IMR-90 (cell line): ENCODE results near the gene PEX14. TPM values are rescaled to one million over a fixed set of nuclear protein-coding genes. Genes with fewer than 3 reads are reported as not detected.
A peak's percentile ranks its signal among the peaks of the same experiment; 100 is the strongest.

Experiments
- ATAC-seq: fragments of 200-7000 bp; cut with Tn5 transposase; 2 replicates; pipeline ENCODE4 v1.9.1; 2020; ENCODE audit warnings: low read depth, mild to moderate bottlenecking, moderate library complexity
- BruUV-seq: library from RNA; stranded (reverse); fragments of 400-500 nt; replicated peaks from 2 replicates; lab custom pipeline; 2021; lab: Mats Ljungman, UMichigan
- CTCF ChIA-PET: fragments of 300-600 bp; formaldehyde crosslinking; extraction: SDS; loops from one replicate; lab custom pipeline; 2021; ENCODE audit warnings: antibody characterized with exemption; lab: Yijun Ruan, JAX
- POLR2A ChIA-PET: fragments of 300-600 bp; sonication (Branson Sonifier 250); formaldehyde crosslinking; loops from one replicate; lab custom pipeline; 2022; ENCODE audit warnings: antibody characterized with exemption; ENCODE audit not compliant: unreplicated experiment; lab: Charles Lee
- DNase-seq: peaks from one replicate; pipeline ENCODE4 v3.0.0; 2013
- H2AFZ ChIP-seq: replicated peaks from 2 replicates; pipeline ENCODE3; 2013; ENCODE audit warnings: low read length, mild to moderate bottlenecking; ENCODE audit not compliant: poor library complexity
- H2AK5ac ChIP-seq: 2 replicates; pipeline ENCODE4 v1.6.1; 2013; ENCODE audit warnings: low read depth, low read length, inconsistent platforms
- H2AK9ac ChIP-seq: replicated peaks from 2 replicates; pipeline ENCODE3; 2013; ENCODE audit warnings: mild to moderate bottlenecking, low read depth, low read length, moderate library complexity; ENCODE audit not compliant: poor library complexity
- H2BK120ac ChIP-seq: 2 replicates; pipeline ENCODE4 v1.6.1; 2013; ENCODE audit warnings: low read depth, low read length, inconsistent platforms
- H2BK15ac ChIP-seq: 3 replicates; pipeline ENCODE4 v1.6.1; 2013; ENCODE audit warnings: low read depth, low read length, inconsistent platforms
- H2BK20ac ChIP-seq: 2 replicates; pipeline ENCODE4 v1.6.1; 2013; ENCODE audit warnings: low read depth, mild to moderate bottlenecking, inconsistent platforms, low read length, moderate library complexity
- H2BK5ac ChIP-seq: 2 replicates; pipeline ENCODE4 v1.6.1; 2013; ENCODE audit warnings: mild to moderate bottlenecking, low read depth, low read length, inconsistent platforms; ENCODE audit not compliant: poor library complexity, severe bottlenecking
- H3K14ac ChIP-seq: replicated peaks from 2 replicates; pipeline ENCODE4 v1.6.1; 2013; ENCODE audit warnings: low read depth, low read length, inconsistent platforms
- H3K18ac ChIP-seq: 2 replicates; pipeline ENCODE4 v1.6.1; 2013; ENCODE audit warnings: low read depth, low read length, control low read depth
- H3K23ac ChIP-seq: 2 replicates; pipeline ENCODE4 v1.6.1; 2013; ENCODE audit warnings: low read depth, low read length, inconsistent platforms
- H3K27ac ChIP-seq: 2 replicates; pipeline ENCODE4 v1.5.1; 2013; ENCODE audit warnings: mild to moderate bottlenecking, control low read depth, low read length; ENCODE audit not compliant: insufficient read depth
- H3K27me3 ChIP-seq: 2 replicates; pipeline ENCODE4 v1.6.1; 2013; ENCODE audit warnings: low read length; ENCODE audit not compliant: control insufficient read depth, insufficient read depth
- H3K36me3 ChIP-seq: 2 replicates; pipeline ENCODE4 v1.6.1; 2013; ENCODE audit warnings: low read length, mixed read lengths; ENCODE audit not compliant: control insufficient read depth, insufficient read depth
- H3K4ac ChIP-seq: 2 replicates; pipeline ENCODE4 v1.6.1; 2013; ENCODE audit warnings: low read depth, low read length, inconsistent platforms
- H3K4me1 ChIP-seq: 2 replicates; pipeline ENCODE4 v1.6.1; 2013; ENCODE audit warnings: low read length, mixed read lengths; ENCODE audit not compliant: control insufficient read depth, insufficient read depth
- H3K4me2 ChIP-seq: 2 replicates; pipeline ENCODE4 v1.6.1; 2013; ENCODE audit warnings: low read depth, mild to moderate bottlenecking, control low read depth, low read length, moderate library complexity
- H3K4me3 ChIP-seq: 2 replicates; pipeline ENCODE4 v1.5.1; 2013; ENCODE audit warnings: low read depth, mild to moderate bottlenecking, control low read depth, low read length, moderate library complexity; ENCODE audit not compliant: insufficient read depth
- H3K56ac ChIP-seq: 2 replicates; pipeline ENCODE4 v1.6.1; 2013; ENCODE audit warnings: low read length, inconsistent platforms; ENCODE audit not compliant: insufficient read depth; ENCODE audit errors: extremely low read depth
- H3K79me1 ChIP-seq, 2 experiments: 2 replicates each; pipeline ENCODE4 v1.6.1; 2013; ENCODE audit warnings: low read length in 2 of 2, inconsistent platforms in 1 of 2, low read depth in 1 of 2
- H3K9ac ChIP-seq: 2 replicates; pipeline ENCODE4 v1.6.1; 2013; ENCODE audit warnings: low read depth, low read length, control low read depth
- H3K9me1 ChIP-seq: 2 replicates; pipeline ENCODE4 v1.6.1; 2013; ENCODE audit warnings: low read length, inconsistent platforms; ENCODE audit not compliant: insufficient read depth
- H3K9me3 ChIP-seq: 2 replicates; pipeline ENCODE4 v1.6.1; 2013; ENCODE audit warnings: low read length; ENCODE audit not compliant: control insufficient read depth, insufficient read depth
- H4K20me1 ChIP-seq: 2 replicates; pipeline ENCODE4 v1.6.1; 2013; ENCODE audit warnings: low read length, inconsistent platforms; ENCODE audit not compliant: insufficient read depth
- H4K5ac ChIP-seq: 2 replicates; pipeline ENCODE4 v1.6.1; 2013; ENCODE audit warnings: mild to moderate bottlenecking, low read depth, low read length, control low read depth
- H4K8ac ChIP-seq, 2 experiments: 2 replicates each; pipeline ENCODE4 v1.6.1; 2013; ENCODE audit warnings: low read depth in 2 of 2, low read length in 2 of 2, control low read depth in 1 of 2, inconsistent platforms in 1 of 2
- H4K91ac ChIP-seq: 2 replicates; pipeline ENCODE4 v1.6.1; 2013; ENCODE audit warnings: low read depth, low read length, inconsistent platforms; ENCODE audit not compliant: insufficient read depth
- BHLHE40 ChIP-seq: fragments of 150-350 bp; IDR thresholded peaks from 2 replicates; pipeline ENCODE4 v1.6.1; 2016; ENCODE audit warnings: mild to moderate bottlenecking, low read depth, low read length
- CEBPB ChIP-seq: IDR thresholded peaks from 2 replicates; pipeline ENCODE4 v1.6.1; 2012; ENCODE audit warnings: low read depth, low read length, improper control_type of control experiment
- CHD1 ChIP-seq: IDR thresholded peaks from 2 replicates; pipeline ENCODE4 v1.6.1; 2012; ENCODE audit warnings: low read depth, low read length, improper control_type of control experiment
- ELK1 ChIP-seq: fragments of 150-350 bp; IDR thresholded peaks from 2 replicates; pipeline ENCODE4 v1.6.1; 2016; ENCODE audit warnings: low read depth, mild to moderate bottlenecking, low read length, moderate library complexity, borderline replicate concordance
- FOS ChIP-seq: fragments of 150-350 bp; IDR thresholded peaks from 2 replicates; pipeline ENCODE4 v1.6.1; 2016; ENCODE audit warnings: low read depth, low read length
- MAFK ChIP-seq: IDR thresholded peaks from 2 replicates; pipeline ENCODE4 v1.6.1; 2012; ENCODE audit warnings: low read depth, low read length, improper control_type of control experiment
- NFE2L2 ChIP-seq: fragments of 150-350 bp; IDR thresholded peaks from 2 replicates; pipeline ENCODE4 v1.6.1; 2016; ENCODE audit warnings: low read depth, mild to moderate bottlenecking, low read length
- WGBS, 2 experiments: methylation state at CpG; one replicate each; pipeline versions ENCODE4 v1.1.5 to v1.1.7; 2013; ENCODE audit warnings: missing lambda C conversion rate in 2 of 2; ENCODE audit not compliant: insufficient read length in 1 of 2; ENCODE audit errors: extremely low coverage in 2 of 2; 5-methylcytosine and 5-hydroxymethylcytosine counted together
- dilution Hi-C: fragments of 300-500 bp; cut with HindIII; formaldehyde crosslinking; loops from one replicate; pipeline ENCODE4 v1.14.3; 2018; ENCODE audit warnings: low sequenced_read_pairs; ENCODE audit not compliant: unreplicated experiment
- in situ Hi-C: fragments of 300-500 bp; cut with MboI; formaldehyde crosslinking; loops from 3 replicates; pipeline ENCODE4 v1.14.3; 2019; ENCODE audit warnings: low sequenced_read_pairs, inconsistent platforms, mixed read lengths
- intact Hi-C: fragments of 100-400 bp; cut with micrococcal nuclease; formaldehyde crosslinking; loops from 2 replicates; pipeline ENCODE4 v1.10.0; 2022
- polyA plus RNA-seq, 3 experiments: library from polyadenylated mRNA; depleted of rRNA; stranded (reverse); fragments of >200 nt; gene quantifications; 2 replicates each; pipeline ENCODE4 v1.2.3, GENCODE V29; 2012; ENCODE audit warnings: low replicate concordance in 1 of 3
- total RNA-seq: library from RNA; depleted of rRNA; stranded (reverse); fragments of >200 nt; gene quantifications from 2 replicates; pipeline ENCODE4 v1.2.3, GENCODE V29; 2012

PEX14 gene
- total and polyA plus RNA-seq, 2 of the 4 experiments (the other 2 are of a cell fraction): 9.5 to 22.5 TPM

DNA sequence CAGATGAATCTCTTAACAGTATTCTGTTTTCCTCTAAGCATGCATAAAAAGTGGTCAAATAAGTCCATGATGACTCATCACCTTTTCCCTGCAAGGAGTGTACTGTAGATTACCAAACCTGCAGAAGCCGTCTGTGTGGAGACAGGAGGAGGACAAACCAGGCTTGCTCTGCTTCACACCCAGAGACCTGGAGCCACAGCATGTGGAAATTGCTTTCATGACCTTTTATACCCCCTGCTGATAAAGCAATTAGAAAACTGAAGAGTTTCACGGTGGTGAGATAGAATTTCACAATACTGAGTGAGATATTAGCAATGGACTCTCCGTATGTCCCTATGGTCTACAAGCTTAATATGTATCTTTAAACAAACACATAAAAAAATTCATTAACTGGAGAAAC is 15.6 kb upstream of the PEX14 start:
- no peaks in the 10 kb centered on the region for H3K27me3 ChIP-seq
- no peaks in the 10 kb centered on the region for H4K20me1 ChIP-seq
- TF ChIP-seq NFE2L2: peak; percentile 79
- TF ChIP-seq ELK1: no peak
- TF ChIP-seq CEBPB: peak; percentile 62; the same call in 1 of the 2 replicates
- TF ChIP-seq MAFK: peak; percentile 79
- peak; percentile 94 for TF ChIP-seq FOS
- no peak for TF ChIP-seq CHD1
- TF ChIP-seq BHLHE40: peak; percentile 18; the same call in 1 of the 2 replicates
- ChIA-PET POLR2A (no interaction called here), CTCF (no interaction called here)
- WGBS, 2 experiments: 100% methylated on average over 1 of the region's 3 CpGs; no CpG with 5 or more reads in 1 of the 2 experiments
- H3K36me3 ChIP-seq: peaks cover 24% of the 10 kb centered on the region
- H3K56ac ChIP-seq: no peak overlapping the region
- no peak overlapping the region for H2BK15ac ChIP-seq
- H3K4me3 ChIP-seq: no peak overlapping the region
- peak; percentile 80 for DNase-seq
- H3K9me3 ChIP-seq: no peaks in the 10 kb centered on the region
- H4K8ac ChIP-seq: no peak overlapping the region
- ATAC-seq: peak; percentile 94
- peaks cover 2% of the 10 kb centered on the region; the same call in 1 of the 2 replicates for H3K4me1 ChIP-seq
- no peak overlapping the region for H3K27ac ChIP-seq
- no peak overlapping the region for H2BK120ac ChIP-seq
- no peak overlapping the region for H3K4me2 ChIP-seq
- H2AK5ac ChIP-seq: no peak overlapping the region
- no peak overlapping the region for H4K91ac ChIP-seq
- intact Hi-C loops (no loop called here), in situ Hi-C loops (no loop called here), dilution Hi-C loops (no loop called here)
- no peak overlapping the region for H3K18ac ChIP-seq
- H4K5ac ChIP-seq: no peak overlapping the region
- H2AK9ac ChIP-seq: no peak overlapping the region
- H3K79me1 ChIP-seq: no peaks in the 10 kb centered on the region; a peak in 1 of 4 replicates
- no TSS peak for BruUV-seq
- H3K14ac ChIP-seq: no peak overlapping the region
- no peak overlapping the region for H3K23ac ChIP-seq
- H3K4ac ChIP-seq: no peak overlapping the region
- H2BK5ac ChIP-seq: no peak overlapping the region
- no peak overlapping the region for H2BK20ac ChIP-seq
- no peak overlapping the region for H3K9ac ChIP-seq
- no peak overlapping the region for H2AFZ ChIP-seq
- no peaks in the 10 kb centered on the region; the same call in 1 of the 2 replicates for H3K9me1 ChIP-seq
